Endothelial cell of umbilical vein (primary cell): Measurements from ENCODE around the gene PAX6. TPM values are rescaled to one million over a fixed set of nuclear protein-coding genes. Genes with fewer than 3 reads are reported as not detected.

ENCODE experiments used
- BruUV-seq: library from RNA; stranded (reverse); fragments of 400-500 nt; replicated peaks from 2 replicates; lab custom pipeline; 2021; lab: Mats Ljungman, UMichigan
- CTCF ChIA-PET: fragments of 300-600, 350-600 bp; sonication (Branson Sonifier 250); formaldehyde crosslinking; loops from one replicate; lab custom pipeline; 2021; ENCODE audit warnings: antibody characterized with exemption, inconsistent platforms; lab: Charles Lee
- POLR2A ChIA-PET: fragments of 300-600, 350-600 bp; sonication (Branson Sonifier 250); formaldehyde crosslinking; loops from one replicate; lab custom pipeline; 2021; ENCODE audit warnings: antibody characterized with exemption, inconsistent platforms; lab: Charles Lee
- DNase-seq: peaks from one replicate; pipeline ENCODE4 v3.0.0-alpha.2; 2011; ENCODE audit warnings: low read depth, low spot score
- FAIRE-seq: peaks from 2 replicates; lab custom pipeline; 2011; peaks lifted over from hg19 to GRCh38; lab: Jason Lieb, UNC
- H2AFZ ChIP-seq: 2 replicates; pipeline ENCODE4 v1.6.0; 2012; ENCODE audit warnings: low read depth, low read length, control low read depth, inconsistent platforms
- H3K27ac ChIP-seq: 2 replicates; pipeline ENCODE4 v1.5.1; 2011; ENCODE audit warnings: low read depth, mild to moderate bottlenecking, control low read depth, low read length, moderate library complexity; ENCODE audit not compliant: insufficient read depth
- H3K27me3 ChIP-seq, 2 experiments: 2 replicates each; pipeline versions ENCODE4 v1.6.0 to v1.6.1; 2011; ENCODE audit warnings: low read length in 2 of 2, mixed read lengths in 1 of 2; ENCODE audit not compliant: control insufficient read depth in 2 of 2, insufficient read depth in 2 of 2
- H3K36me3 ChIP-seq, 2 experiments: 2 replicates in 1 of 2; 3 replicates in 1 of 2; pipeline ENCODE4 v1.5.1; 2011; ENCODE audit warnings: low read length in 2 of 2, mild to moderate bottlenecking in 1 of 2, moderate library complexity in 1 of 2; ENCODE audit not compliant: control insufficient read depth in 2 of 2, insufficient read depth in 2 of 2; ENCODE audit errors: extremely low read depth in 1 of 2
- H3K4me1 ChIP-seq: 3 replicates; pipeline ENCODE4 v1.5.1; 2011; ENCODE audit warnings: mild to moderate bottlenecking, low read length; ENCODE audit not compliant: control insufficient read depth, insufficient read depth; ENCODE audit errors: extremely low read depth
- H3K4me2 ChIP-seq: 2 replicates; pipeline ENCODE4 v1.6.1; 2011; ENCODE audit warnings: low read length, control low read depth, mixed read lengths; ENCODE audit not compliant: insufficient read depth
- H3K4me3 ChIP-seq, 3 experiments: fragments of 200-600 bp in 1 of 3; sonication (generic), shearing (Covaris generic) in 1 of 3; replicated peaks in 1 of 3; 2 replicates each; pipeline ENCODE4 v1.5.1; 2011 to 2016; ENCODE audit warnings: control low read depth in 3 of 3, low read length in 3 of 3, mild to moderate bottlenecking in 2 of 3, inconsistent platforms in 1 of 3, low read depth in 1 of 3, moderate library complexity in 1 of 3; ENCODE audit not compliant: insufficient read depth in 1 of 3
- H3K79me2 ChIP-seq: 2 replicates; pipeline ENCODE4 v1.6.0; 2012; ENCODE audit warnings: low read length, inconsistent platforms; ENCODE audit not compliant: control insufficient read depth, insufficient read depth
- H3K9ac ChIP-seq: replicated peaks from 2 replicates; pipeline ENCODE3; 2011; ENCODE audit warnings: low read length, control low read depth; ENCODE audit not compliant: insufficient read depth; ENCODE audit errors: extremely low read depth
- H3K9me1 ChIP-seq: replicated peaks from 3 replicates; pipeline ENCODE4 v1.6.0; 2011; ENCODE audit warnings: mild to moderate bottlenecking, low read length; ENCODE audit not compliant: control insufficient read depth, insufficient read depth; ENCODE audit errors: extremely low read depth
- H3K9me3 ChIP-seq: replicated peaks from 2 replicates; pipeline ENCODE4 v1.5.1; 2012; ENCODE audit warnings: low read length, inconsistent platforms; ENCODE audit not compliant: control insufficient read depth, insufficient read depth
- H4K20me1 ChIP-seq: replicated peaks from 2 replicates; pipeline ENCODE3; 2011; ENCODE audit warnings: mild to moderate bottlenecking, low read length; ENCODE audit not compliant: control insufficient read depth, insufficient read depth; ENCODE audit errors: extremely low read depth
- CTCF ChIP-seq, 2 donors: IDR thresholded peaks; 1 replicate in 1 of 2; 2 replicates in 1 of 2; pipeline ENCODE4 v1.5.1; 2011; ENCODE audit warnings: low read length in 2 of 2, mild to moderate bottlenecking in 2 of 2, moderate library complexity in 2 of 2, control low read depth in 1 of 2, inconsistent platforms in 1 of 2, low read depth in 1 of 2; ENCODE audit not compliant: insufficient read depth in 1 of 2; ENCODE audit errors: extremely low read depth in 1 of 2
- EZH2 ChIP-seq: IDR thresholded peaks from 2 replicates; pipeline ENCODE4 v1.6.1; 2012; ENCODE audit warnings: borderline replicate concordance, low read depth, mild to moderate bottlenecking, moderate library complexity, low read length, inconsistent platforms; ENCODE audit not compliant: severe bottlenecking
- FOS ChIP-seq: IDR thresholded peaks from 2 replicates; pipeline ENCODE4 v1.6.1; 2011; ENCODE audit warnings: mild to moderate bottlenecking, low read length, moderate library complexity, borderline replicate concordance; ENCODE audit not compliant: insufficient read depth
- GATA2 ChIP-seq: IDR thresholded peaks from 2 replicates; pipeline ENCODE4 v1.7.0; 2011; ENCODE audit warnings: low read depth, mild to moderate bottlenecking, moderate library complexity, mixed read lengths, low read length; ENCODE audit not compliant: insufficient read length, insufficient read depth
- JUN ChIP-seq: IDR thresholded peaks from 2 replicates; pipeline ENCODE4 v1.6.1; 2011; ENCODE audit warnings: borderline replicate concordance, low read depth; ENCODE audit not compliant: insufficient read length, insufficient read depth
- MAX ChIP-seq: IDR thresholded peaks from 2 replicates; pipeline ENCODE4 v1.6.1; 2011; ENCODE audit not compliant: insufficient read depth, insufficient read length
- MYC ChIP-seq: IDR thresholded peaks from one replicate; pipeline ENCODE4 v1.6.1; 2011; ENCODE audit warnings: mild to moderate bottlenecking, low read depth, low read length
- POLR2A ChIP-seq: IDR thresholded peaks from 2 replicates; pipeline ENCODE4 v1.6.1; 2012; ENCODE audit warnings: low read depth, mild to moderate bottlenecking, control low read depth, low read length
- POLR2AphosphoS5 ChIP-seq: IDR thresholded peaks from 2 replicates; pipeline ENCODE4 v1.6.1; 2012; ENCODE audit warnings: low read depth, mild to moderate bottlenecking, control low read depth, low read length, moderate library complexity; ENCODE audit not compliant: insufficient read depth
- dilution Hi-C: fragments of 300-500 bp; cut with MboI; formaldehyde crosslinking; loops from one replicate; pipeline ENCODE4 v1.15.0; 2019; ENCODE audit warnings: low sequenced_read_pairs; ENCODE audit not compliant: extremely low pct_ligation_motif_present
- intact Hi-C: fragments of 100-400 bp; cut with micrococcal nuclease; formaldehyde crosslinking; loops from one replicate; pipeline ENCODE4 v1.10.0; 2022
- polyA plus RNA-seq, 4 experiments: library from polyadenylated mRNA; depleted of rRNA in 3 of 4; stranded (reverse) in 3 of 4; unstranded in 1 of 4; fragments of >200 nt; gene quantifications; 2 replicates each; pipeline versions ENCODE4 v1.2.1 to v1.2.3, GENCODE V29; 2011 to 2012; ENCODE audit warnings: missing spikeins in 1 of 4
- total RNA-seq: library from RNA; stranded (reverse); gene quantifications from 2 replicates; pipeline ENCODE4 v1.2.3, GENCODE V29; 2021

PAX6 gene
- total and polyA plus RNA-seq, 2 donors (not counting 3 experiments of a cell fraction or from before 2014, with no cell fraction given), result not detected

- dilution Hi-C loops, result no loop called here
- no peak overlapping the region for H3K27ac ChIP-seq
- DNase-seq (no peak), FAIRE-seq (no peak)
- intact Hi-C loops, result no loop called here
- no peak overlapping the region for H2AFZ ChIP-seq
- H4K20me1 ChIP-seq, result no peaks in the 10 kb centered on the region
- H3K4me1 ChIP-seq, result peaks cover 4% of the 10 kb centered on the region
- H3K9me3 ChIP-seq, result no peaks in the 10 kb centered on the region
- ChIA-PET POLR2A (no interaction called here), CTCF (interaction anchor here (1.6 kb wide), 1 partner anchor 18 kb away, joined by 4 read pairs; no protein-coding TSS in a partner anchor)
- H3K36me3 ChIP-seq, result no peaks in the 10 kb centered on the region
- H3K27me3 ChIP-seq, result peaks cover 92 to 99% of the 10 kb centered on the region in 2 experiments
- no peak overlapping the region for H3K9ac ChIP-seq
- H3K4me2 ChIP-seq, result no peak overlapping the region
- no peak overlapping the region for H3K4me3 ChIP-seq
- H3K9me1 ChIP-seq, result no peaks in the 10 kb centered on the region
- TF ChIP-seq POLR2A (no peak), FOS (no peak), MYC (no peak), GATA2 (no peak), EZH2 (no peak), MAX (no peak), POLR2AphosphoS5 (no peak), JUN (no peak), CTCF (IDR thresholded peaks at IDR 0.05; ENCODE audit: extremely low read depth in 1 of 2, insufficient read depth in 1 of 2, low read depth in 1 of 2, low read length in 2 of 2) (no peak)
- BruUV-seq, result no TSS peak
- H3K79me2 ChIP-seq, result no peaks in the 10 kb centered on the region
Measured at GRCh38 chr11:31807799-31808667, 3.1 kb downstream of the PAX6 start.
